ENCODE measurements around the gene JSRP1.

JSRP1 gene

GRCh38 chr19:2216361-2217225 is 39.6 kb downstream of the JSRP1 start:
- DNase-seq = peak in 1 of 3 experiments; percentile 30

GRCh38 chr19:2215281-2215751 is 40.9 kb downstream of the JSRP1 start:
- peak; percentile 88 to 89 (median 88) for DNase-seq

- DNase-seq = no peak
Measured at GRCh38 chr19:2214251-2214650, 42.0 kb downstream of the JSRP1 start.

- DNase-seq = peak; percentile 10 to 51 (median 38)
Measured at GRCh38 chr19:2213799-2214198, 42.4 kb downstream of the JSRP1 start.

DNA sequence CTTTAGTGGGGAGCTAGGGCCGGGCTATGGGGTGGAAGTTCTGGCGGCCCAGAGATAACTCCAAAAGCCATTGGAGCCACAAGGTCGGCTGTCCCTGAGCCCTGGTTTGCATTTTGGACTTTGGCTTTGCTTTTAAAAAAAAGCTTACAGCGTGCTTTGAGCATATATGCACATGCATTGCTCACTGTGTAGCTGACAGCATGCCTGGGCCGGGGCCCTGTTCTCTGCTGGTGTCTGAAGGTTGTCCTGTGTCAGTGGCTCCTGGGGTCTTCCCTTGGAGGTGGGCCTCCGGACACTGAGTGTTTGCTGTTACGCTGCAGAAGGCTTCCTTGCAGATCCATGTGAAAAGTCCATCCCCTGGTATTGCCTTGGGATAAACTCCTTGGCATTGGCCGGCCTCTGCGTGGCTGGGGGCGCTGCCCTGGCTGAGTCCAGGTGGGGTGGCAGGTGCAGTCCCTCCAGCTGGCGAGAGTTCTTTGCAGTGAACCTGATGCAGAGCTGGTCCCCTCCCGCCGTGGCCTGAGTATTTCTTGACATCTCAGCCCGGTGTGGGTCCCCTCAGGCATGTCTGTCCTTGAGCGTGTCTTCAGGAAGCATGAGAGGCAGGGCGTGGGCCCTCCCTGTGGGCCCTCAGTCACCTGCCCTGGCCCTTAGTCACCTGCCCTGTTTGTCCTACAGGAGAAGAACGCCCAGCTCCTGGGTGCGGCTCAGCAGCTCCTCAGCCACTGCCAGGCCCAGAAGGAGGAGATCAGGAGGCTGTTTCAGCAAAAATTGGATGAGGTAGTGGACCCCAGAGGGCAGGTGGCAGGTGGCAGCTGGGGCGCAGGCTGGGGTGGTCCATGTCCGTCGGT is 43.1 kb downstream of the JSRP1 start:
- DNase-seq = peak in 1 of 3 experiments; percentile 53

DNA sequence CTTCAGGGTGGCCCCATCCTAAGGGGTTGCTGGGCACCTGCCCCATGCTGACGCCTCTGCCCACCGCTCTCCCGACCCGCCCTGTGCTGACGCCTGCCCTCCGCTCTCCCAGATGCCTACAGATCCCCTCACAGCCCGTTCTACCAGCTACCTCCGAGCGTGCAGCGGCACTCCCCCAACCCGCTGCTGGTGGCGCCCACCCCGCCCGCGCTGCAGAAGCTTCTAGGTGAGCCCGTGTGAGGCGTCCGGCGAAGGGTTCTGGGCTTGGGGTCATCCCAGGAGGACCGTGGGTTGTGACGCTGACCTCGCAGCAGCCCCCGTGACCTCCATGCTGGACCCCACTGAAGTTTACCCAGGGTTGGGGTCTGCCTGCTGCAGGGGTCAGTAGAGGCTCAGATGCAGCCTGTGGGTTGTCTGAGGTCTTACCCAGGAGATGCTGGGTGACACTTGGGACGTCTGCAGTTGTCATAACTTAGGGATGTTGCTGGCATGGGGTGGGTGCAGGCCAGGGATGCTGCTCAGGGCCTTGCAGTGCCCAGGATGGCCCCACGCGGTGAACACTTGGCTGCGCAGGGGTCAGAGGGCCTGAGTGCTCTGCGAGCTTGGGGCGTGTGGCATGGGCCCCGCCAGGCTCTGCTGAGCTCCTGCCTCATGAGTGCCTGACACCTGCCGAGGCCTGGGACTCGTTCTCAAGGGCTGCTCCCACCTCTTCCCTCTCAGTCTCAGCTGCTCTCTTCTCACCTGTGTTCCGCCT is 45.1 kb downstream of the JSRP1 start:
- no peak for DNase-seq

DNA sequence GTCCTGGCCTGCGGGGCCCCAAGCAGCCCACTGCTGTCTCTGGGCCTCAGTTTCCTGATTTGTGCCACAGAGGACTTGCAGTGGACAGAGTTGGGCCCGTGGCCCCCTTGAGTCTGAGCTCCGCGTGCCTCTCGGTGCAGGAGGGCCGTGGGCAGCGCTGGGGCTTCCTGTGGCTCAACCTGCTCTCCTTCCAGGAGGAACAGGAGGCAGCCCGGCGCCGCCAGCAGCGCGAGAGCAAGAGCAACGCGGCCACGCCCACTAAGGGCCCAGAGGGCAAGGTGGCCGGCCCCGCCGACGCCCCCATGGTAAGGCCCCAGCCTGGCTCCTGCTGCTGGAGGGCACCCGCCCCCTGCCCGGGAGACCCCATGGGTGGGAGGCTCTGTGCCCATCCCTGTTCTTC is 46.0 kb downstream of the JSRP1 start:
- DNase-seq = no peak

- DNase-seq = no peak
Measured at GRCh38 chr19:2209408-2209807, 46.8 kb downstream of the JSRP1 start.

DNA sequence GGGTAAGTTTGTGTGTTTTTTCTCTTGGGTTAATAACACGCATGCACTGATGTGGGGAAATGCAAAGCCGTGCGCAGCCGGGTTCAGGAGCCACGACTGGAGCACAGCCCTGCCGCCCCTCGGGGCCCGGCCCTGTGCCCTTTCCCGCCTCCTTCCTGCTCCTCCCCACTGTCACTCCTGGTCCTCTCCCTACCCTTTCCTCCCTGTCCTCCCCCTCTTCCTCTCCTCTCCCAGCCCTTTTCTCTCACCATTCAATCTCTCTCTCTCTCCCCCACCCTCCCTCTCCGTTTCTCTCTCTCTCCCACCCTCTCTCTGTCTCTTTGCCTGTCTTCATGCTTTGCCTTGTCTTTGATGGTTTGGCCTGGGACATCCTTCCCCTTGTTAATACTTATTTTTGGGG is 47.2 kb downstream of the JSRP1 start:
- DNase-seq = no peak

DNA sequence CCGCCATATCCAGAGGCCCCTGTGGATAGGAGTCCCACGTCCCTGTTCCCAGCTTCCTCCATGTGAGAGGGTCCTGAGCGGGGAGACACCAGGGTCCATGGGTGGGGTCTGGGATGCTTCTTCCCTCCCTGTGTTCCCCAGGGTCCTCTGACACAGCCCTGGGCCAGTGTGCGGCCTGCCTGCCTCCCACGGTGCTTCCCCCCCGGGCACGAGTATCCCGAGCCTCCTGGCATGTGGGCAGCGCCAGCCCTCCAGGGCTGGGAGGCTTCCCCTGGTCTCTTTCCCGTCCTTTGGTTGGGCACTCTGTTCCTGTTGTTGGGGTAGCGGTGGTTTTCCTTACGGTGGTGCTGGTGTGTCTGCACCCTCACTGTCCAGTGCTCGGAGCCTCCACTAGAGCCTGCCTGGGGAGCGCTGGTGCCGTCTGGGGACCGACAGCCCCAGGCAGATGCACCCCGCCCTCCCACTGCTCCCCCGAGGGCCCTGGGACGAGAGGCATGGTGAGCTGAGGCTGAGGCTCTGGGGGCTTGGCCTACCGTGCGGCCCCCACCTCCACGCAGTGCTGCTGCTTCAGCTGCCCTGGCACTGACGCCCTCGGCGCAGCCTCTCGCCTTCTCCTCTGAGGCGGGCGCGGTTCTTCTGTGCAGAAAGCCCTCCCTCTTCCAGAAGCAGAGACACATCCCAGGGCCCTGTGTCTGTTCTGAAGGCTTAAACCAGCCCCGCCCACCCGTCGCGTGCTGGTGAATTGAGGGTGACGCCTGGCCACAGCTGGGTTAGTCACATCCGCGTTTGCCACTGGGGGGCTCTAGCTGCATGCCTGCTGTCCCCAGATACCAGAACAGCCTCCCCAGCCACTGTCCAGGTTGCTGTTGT is 48.0 kb downstream of the JSRP1 start:
- DNase-seq = peak in 2 of 3 experiments; percentile 12 to 34

GRCh38 chr19:2207008-2207407 is 49.2 kb downstream of the JSRP1 start:
- no peak for DNase-seq

- DNase-seq = no peak
Measured at GRCh38 chr19:2202366-2202765, 53.9 kb downstream of the JSRP1 start.

Measured in NCI-H1417 (cell line).